Measurements from ENCODE around the gene EIF4E2.

Gene EIF4E2, protein sequence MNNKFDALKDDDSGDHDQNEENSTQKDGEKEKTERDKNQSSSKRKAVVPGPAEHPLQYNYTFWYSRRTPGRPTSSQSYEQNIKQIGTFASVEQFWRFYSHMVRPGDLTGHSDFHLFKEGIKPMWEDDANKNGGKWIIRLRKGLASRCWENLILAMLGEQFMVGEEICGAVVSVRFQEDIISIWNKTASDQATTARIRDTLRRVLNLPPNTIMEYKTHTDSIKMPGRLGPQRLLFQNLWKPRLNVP

DNA sequence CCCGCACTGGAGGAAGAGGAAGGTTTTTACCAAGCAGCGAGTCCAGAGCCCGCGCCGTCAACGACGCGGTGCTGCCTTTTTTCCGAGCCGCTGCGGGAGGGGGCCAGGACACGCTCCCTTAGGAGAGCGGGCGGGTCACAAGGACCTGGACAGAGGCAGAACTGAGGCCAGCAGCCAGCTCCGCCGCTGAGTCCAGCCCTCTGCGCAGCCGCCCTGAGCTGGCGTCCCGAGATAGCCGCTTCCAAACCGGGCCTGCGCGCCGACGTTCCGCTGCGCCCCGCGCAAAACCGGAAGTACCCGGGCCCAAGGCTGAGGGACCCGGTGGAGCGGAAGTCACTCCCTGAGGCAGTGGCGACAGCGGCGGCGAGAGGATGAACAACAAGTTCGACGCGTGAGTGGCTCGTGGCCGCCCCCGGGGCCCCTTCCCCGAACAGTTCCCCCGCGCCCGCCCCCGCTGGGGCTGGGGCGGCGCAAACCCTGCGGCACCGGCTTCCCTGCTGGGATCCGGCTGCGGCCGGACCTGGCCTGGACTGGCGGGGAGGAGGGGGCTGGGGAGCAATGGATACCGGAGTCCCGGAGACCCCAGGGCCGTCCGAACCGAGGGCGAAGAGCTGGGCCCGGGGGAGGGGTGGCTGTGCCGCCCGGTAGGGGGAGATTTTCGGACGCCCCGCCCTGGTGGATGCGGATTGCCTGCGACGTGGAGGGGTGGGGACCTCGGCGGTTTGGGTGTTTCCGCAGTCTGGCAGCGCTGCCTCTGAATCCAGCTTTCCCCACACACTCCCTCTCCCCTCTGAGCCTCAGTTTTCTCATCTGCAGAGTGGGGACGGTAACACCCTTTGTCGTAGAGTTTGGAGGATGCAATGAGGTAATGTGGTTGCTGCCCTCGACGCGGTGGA lies at the start of gene EIF4E2, which contains the start of gene TIGD1:
EIF4E2 (plus strand) TSS at position 336 of the 896 bp plus-strand sequence; CDS start at position 372, 36 bp downstream.
TIGD1 (minus strand) TSS at position 204 of the 896 bp plus-strand sequence. CDS start 675 bp downstream, outside the sequence.
- peak; percentile 93 for DNase-seq

DNA sequence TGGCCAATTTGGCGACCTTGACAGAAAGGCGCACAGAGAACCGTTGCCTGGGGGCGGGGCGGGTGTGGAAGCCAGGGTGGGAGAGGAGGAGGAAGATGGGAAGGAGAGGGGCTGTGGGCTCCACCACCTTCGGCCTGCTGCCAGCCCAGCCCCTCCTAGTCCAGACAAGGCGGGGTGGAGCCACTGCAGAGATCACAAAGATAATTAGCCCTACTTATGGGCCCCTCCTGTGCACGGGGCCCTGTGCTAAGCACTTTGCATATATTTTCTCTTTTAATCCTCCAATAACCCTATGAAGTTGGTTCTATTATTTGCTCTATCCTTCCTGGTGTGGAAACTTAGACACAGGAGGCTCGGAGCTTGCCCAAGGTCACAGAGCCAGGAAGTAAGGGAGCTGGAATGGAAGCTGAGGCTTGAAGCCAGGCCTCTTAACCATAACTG lies 49.1 kb upstream of the EIF4E2 start:
- DNase-seq: no peak

DNA sequence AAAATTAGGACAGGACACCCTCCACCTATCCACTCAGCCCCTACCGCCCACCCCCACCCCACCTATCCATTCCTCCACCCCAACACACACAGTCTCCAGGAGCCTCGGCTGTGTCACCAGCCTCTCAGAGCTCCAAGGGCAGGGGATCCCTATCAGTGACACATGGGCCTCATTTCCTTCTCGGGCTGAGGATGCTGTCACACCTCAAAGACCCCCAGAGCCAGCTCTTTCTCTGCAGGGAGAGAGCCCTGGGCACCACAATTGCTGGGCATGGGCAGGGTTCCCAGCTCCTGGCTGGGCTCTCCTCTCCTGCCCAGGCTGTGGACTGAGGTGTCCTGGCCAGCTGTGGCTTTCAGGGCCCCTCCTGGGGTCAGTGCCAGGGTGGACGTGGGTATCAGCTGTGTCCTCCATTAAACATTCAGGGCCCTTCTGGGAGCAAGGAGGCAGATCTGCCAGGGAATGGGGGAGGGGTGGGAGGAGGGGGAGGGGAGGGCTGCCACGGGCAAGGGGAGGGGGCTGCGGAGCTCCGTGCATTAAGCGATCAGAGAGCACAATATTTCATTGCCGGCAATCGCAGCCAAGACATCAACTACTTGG lies 48.6 kb upstream of the EIF4E2 start:
- no peak for DNase-seq

DNA sequence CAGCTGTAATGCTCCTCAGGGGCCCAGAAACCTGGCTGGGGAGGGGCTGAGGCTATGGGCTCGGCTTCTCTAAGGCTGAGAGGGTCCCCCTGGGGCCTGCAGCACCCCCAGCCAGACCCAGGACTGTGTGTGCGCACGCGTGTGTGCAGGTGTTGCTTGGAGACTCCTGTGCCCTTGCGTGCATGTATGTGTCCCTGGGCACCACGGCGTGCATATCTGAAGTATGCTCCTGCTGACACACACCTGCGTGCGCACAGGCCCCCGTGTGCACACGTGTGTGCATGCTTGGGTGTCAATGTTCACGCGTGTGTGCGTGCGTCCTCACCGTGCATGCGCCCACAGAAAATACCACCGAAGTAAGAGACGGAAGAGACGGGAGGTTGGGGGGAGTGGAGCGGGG lies 48.0 kb upstream of the EIF4E2 start:
- DNase-seq: no peak

DNA sequence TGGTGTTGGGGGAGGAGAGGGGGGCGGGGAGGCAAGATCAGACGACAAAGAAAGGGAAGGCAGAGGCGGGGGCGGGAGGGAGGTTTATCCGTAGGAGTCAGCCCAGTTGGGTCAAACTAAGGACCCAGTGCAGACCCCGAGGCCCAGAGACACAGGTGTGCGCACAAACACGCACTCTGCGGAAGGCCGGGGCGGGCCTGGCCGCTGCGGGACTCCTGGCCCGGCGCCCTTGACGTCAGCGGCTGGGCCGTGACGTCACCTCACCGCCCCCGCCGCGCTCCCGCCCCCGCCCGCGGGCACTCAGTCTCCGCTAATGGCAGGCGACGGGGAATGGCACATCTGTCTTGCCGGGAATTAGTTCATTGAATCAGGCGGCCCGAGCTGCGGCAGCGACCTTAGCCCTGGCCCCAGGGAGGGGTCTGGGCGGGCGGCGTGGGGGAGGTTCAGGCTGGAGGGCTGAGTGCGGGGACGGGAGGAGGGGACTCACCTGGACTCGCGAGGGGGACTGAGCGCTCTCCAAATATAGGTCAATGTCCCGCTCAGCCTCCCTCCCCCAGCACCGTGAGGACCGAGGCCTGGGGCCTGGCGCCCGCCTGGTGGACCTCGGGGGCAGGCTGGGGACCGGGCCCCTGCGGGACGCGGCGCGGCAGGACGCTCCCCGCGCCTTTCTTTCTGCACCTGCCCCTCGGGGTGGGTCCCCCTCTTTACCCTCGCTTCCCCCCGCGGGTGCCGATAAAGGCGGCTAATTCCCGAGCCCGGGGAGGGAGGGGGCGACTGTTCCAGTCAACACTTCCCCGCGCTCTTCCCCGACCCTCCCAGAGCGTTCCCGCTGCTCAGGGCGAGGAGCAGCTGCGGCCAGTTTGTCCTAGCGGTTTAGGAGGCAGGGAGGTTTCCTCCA lies 47.3 kb upstream of the EIF4E2 start:
- peak; percentile 47 for DNase-seq

DNA sequence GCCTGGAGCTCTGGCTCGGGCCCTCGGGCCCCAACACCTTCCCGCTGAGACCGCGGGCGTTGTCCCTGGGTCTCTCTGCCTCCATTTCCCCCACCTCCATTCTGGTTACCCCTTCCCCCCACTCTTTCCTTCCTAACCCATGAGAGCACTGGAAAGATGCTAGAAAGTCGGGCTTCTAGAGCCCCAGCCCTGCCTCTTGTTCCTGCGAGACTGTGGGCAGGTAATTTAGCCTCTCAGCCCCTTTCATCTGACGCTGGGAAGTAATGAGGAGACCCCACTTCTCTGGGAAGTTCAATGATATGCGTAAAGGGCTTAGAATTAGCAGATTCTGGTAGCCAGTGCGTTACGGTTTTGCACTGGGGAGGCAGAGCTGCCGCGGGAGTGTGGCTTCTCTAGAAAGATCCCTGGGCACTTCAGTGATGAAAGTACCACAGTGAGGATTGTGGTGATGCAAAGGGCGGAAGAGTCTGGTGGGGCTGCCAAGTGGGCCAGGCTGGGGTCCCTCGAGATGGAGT lies 46.6 kb upstream of the EIF4E2 start:
- DNase-seq: no peak

DNA sequence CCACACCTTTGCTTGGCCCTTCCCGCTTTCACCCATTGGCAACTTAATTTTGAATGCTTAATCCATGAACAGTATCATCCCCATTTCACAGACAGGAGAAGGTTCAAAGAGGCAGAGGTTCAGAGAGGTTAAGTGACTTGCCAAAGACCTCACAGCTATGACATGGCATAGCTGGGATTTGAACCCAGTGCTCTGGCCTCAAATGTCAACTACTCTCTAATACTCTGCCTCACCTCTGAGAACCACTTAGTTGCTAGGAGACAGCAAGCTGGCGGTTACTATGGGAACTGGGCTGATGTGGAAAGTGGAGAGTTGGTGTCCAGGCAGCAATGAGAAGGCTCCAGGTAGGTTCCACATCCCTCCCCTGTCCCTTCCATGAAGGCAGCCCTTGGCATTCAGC lies 46.1 kb upstream of the EIF4E2 start:
- DNase-seq: peak; percentile 10

DNA sequence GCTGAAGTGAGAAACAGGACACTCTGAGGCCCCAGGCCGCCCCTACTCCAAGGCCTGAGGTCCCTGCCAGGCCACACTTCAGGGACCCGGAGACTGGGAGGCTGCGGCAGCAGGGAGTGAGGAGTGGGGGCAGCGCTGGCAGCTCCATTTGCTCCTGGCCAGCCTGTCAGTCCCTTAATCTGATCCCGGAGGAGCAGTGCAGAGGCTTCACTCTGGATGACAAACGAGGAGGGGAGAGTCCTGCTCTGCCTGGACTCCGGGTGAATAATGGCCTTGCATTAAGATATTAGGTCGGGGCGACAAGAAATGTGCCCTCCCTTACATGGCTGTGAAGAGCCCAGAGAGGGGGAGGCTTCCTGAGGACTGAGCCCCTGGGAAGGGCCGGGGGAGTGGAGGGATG lies 44.6 kb upstream of the EIF4E2 start:
- no peak for DNase-seq

DNA sequence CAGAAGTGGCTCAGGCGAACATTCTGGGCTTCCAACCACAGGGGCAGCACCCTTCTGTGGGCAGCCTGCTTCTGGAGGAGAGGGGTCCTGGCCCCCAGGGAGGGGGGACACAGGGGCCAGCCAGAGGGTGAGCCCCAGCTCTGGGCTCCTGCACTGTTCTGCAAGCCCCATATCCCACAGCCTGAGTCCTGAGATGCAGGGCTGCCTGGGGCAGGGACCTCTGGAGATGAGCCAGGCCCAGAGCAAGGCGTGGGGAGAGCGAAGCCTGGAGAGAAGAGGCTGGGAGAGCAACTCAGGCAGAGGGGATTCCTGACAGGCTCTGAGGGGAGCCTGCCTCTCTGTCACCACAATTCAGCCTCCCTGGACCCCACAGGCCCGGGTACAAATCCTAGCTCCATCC lies 43.8 kb upstream of the EIF4E2 start:
- no peak for DNase-seq

DNA sequence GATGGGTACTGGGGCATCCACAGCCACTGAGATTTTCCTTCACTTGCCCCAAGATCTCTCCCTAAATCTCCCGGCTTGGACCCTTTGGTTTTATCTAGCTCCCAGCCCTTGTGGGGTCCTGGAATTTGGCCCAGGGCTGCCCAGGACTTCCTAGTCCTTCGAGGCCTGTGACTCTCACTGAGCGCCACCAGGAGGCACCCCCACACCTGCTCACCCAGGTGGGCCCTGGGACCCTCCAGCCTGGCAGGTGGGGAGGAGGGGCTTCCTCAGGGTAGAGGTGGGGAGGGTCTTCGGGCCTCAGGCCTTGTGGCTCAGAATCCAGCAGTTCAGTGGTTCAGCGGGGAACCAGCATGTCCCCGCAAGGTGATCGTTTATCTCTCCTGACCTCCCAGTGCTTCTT lies 42.2 kb upstream of the EIF4E2 start:
- no peak for DNase-seq

DNA sequence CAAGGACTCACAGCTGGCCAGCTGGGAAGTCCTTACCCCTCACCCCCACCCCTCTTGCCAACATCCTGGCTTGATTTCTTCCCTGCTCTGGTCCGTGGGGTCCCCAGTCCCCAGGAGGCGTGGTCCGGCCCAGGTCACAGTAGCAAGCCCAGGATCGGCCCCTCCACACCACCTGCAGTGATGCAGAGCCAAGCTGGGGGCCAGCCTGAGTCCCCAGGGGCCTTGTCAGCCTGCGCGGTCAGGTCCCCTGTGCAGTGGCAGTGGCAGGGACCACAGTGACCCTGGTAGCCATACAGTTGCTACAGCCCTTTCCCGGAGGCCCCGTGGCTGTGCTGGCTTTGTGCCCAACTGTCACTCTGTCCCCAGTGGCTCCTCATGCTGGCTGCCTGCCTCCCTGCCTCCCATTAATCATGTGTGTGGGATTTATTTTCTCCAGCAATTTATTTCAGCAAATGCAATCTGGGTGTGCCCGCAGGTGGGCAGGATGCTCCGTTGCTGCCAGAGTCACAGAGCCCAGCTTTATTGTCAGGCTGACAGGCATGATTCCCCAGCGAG lies 39.1 kb upstream of the EIF4E2 start:
- peak; percentile 29 for DNase-seq

DNA sequence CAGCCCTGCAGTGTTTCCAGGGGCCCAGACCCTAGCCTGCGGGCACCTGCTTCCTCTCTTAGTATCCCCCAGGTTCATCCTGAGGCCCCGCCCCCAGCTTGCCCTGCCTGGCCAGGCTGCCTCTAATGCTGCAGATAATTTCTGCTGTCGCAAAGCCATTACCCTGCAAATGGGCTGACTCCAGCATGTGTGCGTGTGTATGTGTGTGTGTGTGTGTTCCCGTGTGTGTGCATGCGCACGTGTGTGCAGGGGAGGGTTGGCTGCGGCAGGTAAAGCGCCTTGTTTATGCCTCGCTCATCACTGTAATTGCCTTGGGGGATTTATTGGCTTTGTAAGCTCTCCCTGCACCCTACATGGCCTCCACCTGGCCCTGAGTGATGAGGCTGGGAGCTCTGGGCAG lies 37.9 kb upstream of the EIF4E2 start:
- DNase-seq: peak; percentile 85

DNA sequence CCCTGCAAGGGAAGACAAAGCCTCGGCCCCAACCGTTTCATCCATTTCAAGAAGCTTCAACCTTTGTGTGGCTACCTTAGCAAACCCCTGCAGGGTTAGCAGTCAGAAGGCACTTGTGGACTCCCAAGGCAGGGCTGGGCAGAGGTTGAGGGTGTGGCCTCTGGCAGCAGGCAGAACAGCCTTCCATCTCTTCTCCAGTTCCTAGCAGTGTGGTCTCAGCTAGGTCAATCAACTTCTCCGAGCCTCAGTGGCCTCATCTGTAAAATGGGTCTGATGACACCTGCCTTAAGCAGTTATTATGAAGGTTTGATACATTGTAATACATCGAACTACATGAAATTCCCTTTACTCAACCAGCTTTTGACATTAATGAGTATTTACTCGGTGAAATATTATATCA lies 37.1 kb upstream of the EIF4E2 start:
- no peak for DNase-seq

DNA sequence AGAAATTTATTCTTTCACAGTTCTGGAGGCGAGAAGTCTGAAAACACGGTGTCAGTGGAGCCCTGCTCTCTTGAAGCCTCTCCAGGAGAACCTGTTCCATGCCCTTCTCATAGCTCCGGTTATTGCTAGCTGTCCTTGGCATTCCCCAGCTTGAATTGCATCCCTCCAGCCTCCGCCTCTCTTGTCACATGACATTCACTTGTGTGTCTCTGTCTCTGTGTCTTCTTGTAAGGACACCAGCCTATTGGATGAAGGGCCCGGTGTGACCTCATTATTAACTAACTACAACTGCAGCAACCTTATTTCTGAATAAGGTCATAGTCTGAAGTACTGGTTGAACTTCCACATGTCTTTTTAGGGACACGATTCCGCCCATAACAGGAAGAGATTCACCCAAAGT lies 34.9 kb upstream of the EIF4E2 start:
- DNase-seq: no peak

DNA sequence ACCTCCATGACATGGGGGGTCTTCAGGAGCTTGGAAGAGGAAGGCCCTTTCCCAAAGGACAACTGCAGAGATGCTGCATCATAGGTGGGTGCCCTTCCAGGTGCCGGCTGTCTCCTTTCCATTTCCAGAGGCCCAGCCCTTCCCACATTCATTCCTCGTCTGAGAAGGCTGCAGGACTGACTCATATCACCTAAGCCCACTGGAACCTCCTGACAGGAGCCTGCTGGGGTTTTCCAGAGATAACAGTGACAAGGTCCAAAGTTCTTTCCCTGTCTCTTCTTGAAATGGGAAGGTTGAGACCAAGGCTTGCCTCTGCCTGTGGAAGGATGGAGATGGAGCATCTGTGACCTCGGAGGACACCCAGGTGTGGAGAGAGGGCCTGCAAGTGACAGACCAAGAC lies 33.9 kb upstream of the EIF4E2 start:
- no peak for DNase-seq

DNA sequence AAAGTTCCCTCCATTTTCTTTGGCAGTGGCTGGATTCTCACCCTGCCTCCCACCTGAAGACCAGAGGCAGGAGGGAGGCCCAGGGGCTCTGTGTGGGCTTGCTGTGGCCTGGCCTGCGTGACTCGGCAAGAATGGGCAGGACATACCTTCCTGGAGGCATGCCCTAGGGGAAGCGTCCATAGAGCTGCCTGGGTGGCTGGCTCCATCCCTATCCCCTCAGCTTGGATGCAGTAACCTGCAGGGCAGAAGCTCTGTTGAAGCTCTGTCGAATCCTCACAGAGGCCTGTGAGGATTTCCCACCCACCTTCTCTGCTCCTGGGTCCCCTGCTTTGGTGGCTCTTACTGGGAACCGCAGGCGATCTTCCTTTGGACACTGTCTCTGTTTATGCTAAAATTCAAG lies 31.6 kb upstream of the EIF4E2 start:
- DNase-seq: no peak

DNA sequence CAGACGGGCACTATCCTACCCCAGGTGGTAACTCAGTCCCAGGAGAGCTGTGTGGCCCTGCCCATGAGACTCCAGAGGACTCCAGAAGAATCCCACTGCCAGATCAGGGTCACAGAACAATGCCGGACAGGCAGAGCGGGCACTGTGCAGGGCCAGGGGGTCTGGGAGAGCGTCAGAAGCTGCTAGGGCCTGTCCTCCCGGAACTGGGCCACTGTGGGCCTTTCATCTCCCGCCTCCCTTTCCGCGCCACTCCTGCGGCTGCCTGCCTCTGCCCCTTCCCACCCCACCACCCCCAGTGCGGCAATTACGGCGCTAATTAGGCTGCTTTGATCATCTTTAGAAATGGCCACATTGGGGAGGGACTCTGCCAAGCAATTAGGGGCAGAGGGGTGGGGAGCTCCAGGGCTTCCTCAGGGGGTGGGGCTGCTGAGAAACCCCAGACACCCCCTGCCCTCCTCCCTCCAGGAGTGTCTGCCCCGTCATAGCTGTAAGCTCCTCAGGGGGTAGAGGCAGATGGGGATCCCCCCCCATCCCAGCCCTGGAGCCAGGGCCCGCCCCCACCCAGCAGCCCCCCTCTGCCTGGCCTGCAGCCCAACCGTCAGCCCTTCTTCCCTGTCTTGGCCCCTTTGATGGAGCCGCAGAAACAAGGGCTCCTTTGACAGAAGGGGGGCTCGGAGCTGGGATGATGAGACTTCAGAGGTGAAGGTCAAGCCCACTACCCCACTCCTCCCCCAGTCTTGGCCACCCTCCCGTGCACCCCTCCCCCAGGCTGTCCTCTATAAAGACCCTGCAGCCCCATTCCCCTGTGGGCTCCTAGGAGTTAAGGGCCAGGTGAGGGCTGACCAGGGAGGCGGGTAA lies 30.7 kb upstream of the EIF4E2 start, which contains the start of gene PRSS56:
PRSS56 (plus strand) TSS at position 808 of the 858 bp plus-strand sequence. CDS start 211 bp downstream, outside the sequence.
- DNase-seq: no peak

DNA sequence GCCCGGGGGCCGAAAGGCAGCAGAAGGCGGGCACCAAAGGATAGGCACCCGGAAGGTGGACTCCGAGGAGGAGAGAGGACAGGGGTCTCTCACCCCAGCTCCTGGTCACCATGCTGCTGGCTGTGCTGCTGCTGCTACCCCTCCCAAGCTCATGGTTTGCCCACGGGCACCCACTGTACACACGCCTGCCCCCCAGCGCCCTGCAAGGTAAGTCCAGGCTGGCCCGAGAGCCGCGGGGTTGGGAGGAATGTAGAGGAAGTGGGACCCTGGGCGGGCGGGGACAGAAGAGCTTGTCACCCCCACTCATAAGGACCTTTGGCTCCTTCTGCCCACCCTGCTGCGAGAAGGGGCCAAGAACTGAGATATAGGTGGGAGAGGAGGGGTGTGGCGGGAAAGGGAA lies 30.0 kb upstream of the EIF4E2 start:
- DNase-seq: no peak

DNA sequence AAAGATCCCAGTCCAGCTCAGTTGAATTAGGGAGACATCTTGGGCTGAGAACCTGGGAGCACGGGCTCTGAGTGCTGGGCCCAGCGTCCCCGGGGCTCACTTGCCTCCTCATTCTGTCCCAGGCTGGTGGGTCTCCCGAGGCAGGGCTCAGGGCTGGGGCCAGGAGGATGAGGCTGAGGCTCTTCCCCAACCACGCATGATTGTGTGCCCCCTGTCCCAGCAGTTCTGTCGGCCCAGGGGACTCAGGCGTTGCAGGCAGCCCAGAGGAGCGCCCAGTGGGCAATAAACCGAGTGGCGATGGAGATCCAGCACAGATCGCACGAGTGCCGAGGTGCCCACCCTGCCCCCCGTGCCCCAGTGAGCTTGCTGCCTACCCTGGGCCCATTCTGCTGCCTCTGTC lies 29.4 kb upstream of the EIF4E2 start:
- no peak for DNase-seq

DNA sequence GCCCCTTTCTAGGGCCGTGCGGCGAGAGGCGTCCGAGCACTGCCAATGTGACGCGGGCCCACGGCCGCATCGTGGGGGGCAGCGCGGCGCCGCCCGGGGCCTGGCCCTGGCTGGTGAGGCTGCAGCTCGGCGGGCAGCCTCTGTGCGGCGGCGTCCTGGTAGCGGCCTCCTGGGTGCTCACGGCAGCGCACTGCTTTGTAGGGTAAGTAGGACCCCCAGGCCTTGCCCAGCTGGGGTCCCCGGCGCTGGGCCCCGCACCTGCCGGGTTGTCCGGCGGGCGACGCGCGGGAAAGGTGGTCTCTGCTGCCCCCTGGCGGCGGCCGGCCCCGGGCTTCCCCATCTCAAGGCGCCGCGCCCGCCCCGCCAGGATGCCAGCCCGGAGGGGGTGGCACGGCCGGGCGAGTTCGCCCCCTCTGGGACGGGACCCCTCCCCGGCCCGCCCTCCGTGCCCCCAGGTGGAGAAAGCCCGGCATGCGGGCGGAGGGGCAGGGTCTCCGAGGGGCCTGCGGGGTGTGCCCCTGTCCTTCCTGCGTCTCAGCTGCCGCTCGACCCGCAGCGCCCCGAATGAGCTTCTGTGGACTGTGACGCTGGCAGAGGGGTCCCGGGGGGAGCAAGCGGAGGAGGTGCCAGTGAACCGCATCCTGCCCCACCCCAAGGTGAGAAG lies 28.4 kb upstream of the EIF4E2 start:
- DNase-seq: no peak
